ENCODE data around the gene ACBD6. TPM values are rescaled to one million over a fixed set of nuclear protein-coding genes. Genes with fewer than 3 reads are reported as not detected.

The ACBD6 gene
- total RNA-seq, 3 donors from 2014 or later = 42.6 to 50.1 (median 48.8) TPM

- DNase-seq (ENCODE audit: low spot score in 2 of 2) = no peak
- H3K9me3 ChIP-seq = no peaks in the 10 kb centered on the region
- no peak for TF ChIP-seq CTCF (IDR thresholded peaks at IDR 0.05)
- TF ChIP-seq POLR2A (IDR thresholded peaks at IDR 0.05) = no peak
- no peak for TF ChIP-seq POLR2AphosphoS5 (IDR thresholded peaks at IDR 0.05)
These were observed 211.9 kb downstream of the ACBD6 start for GRCh38 chr1:180290265-180291001.

GRCh38 chr1:180288940-180289339 lies 213.4 kb downstream of the ACBD6 start:
- Histone ChIP-seq H3K4me1 (no peaks in the 10 kb centered on the region), H3K4me3 (no peak overlapping the region), H3K27me3 (no peaks in the 10 kb centered on the region), H3K9me3 (no peaks in the 10 kb centered on the region), H3K36me3 (no peaks in the 10 kb centered on the region), H3K27ac (no peak overlapping the region)
- intact Hi-C loops (cut with DNase I; ENCODE audit: low total_unique reads) = no loop called here
- no peak for DNase-seq (ENCODE audit: low spot score in 2 of 2)
- TF ChIP-seq POLR2AphosphoS5 (IDR thresholded peaks at IDR 0.05) (no peak), CTCF (IDR thresholded peaks at IDR 0.05) (no peak), POLR2A (IDR thresholded peaks at IDR 0.05) (no peak)

More at GRCh38 chr1:180290265-180291001, 211.9 kb downstream of the ACBD6 start:
- no peaks in the 10 kb centered on the region for H3K4me1 ChIP-seq
- H3K4me3 ChIP-seq = no peak overlapping the region
- H3K27ac ChIP-seq = no peak overlapping the region
- H3K36me3 ChIP-seq = no peaks in the 10 kb centered on the region
- intact Hi-C loops (cut with DNase I; ENCODE audit: low total_unique reads) = no loop called here
- H3K27me3 ChIP-seq = no peaks in the 10 kb centered on the region

GRCh38 chr1:180287988-180288705 lies 214.2 kb downstream of the ACBD6 start:
- H3K27ac ChIP-seq = no peak overlapping the region
- H3K27me3 ChIP-seq = no peaks in the 10 kb centered on the region
- no peak for DNase-seq (ENCODE audit: low spot score in 2 of 2)
- peak overlapping the region in 1 of 3 donors; percentile 11 for H3K4me3 ChIP-seq
- H3K4me1 ChIP-seq = no peaks in the 10 kb centered on the region
- H3K9me3 ChIP-seq = no peaks in the 10 kb centered on the region
- H3K36me3 ChIP-seq = no peaks in the 10 kb centered on the region
- no peak for TF ChIP-seq POLR2AphosphoS5 (IDR thresholded peaks at IDR 0.05)
- no peak for TF ChIP-seq POLR2A (IDR thresholded peaks at IDR 0.05)
- no peak for TF ChIP-seq CTCF (IDR thresholded peaks at IDR 0.05)
- intact Hi-C loops (cut with DNase I; ENCODE audit: low total_unique reads) = no loop called here

GRCh38 chr1:180286417-180286816 lies 216.0 kb downstream of the ACBD6 start:
- no peaks in the 10 kb centered on the region for H3K9me3 ChIP-seq
- no peaks in the 10 kb centered on the region for H3K27me3 ChIP-seq
- TF ChIP-seq POLR2AphosphoS5 (IDR thresholded peaks at IDR 0.05) (no peak), CTCF (IDR thresholded peaks at IDR 0.05) (no peak), POLR2A (IDR thresholded peaks at IDR 0.05) (no peak)
- no peak overlapping the region for H3K4me3 ChIP-seq
- no peaks in the 10 kb centered on the region for H3K4me1 ChIP-seq
- no peaks in the 10 kb centered on the region for H3K36me3 ChIP-seq
- H3K27ac ChIP-seq = no peak overlapping the region
- no peak for DNase-seq (ENCODE audit: low spot score in 2 of 2)
- intact Hi-C loops (cut with DNase I; ENCODE audit: low total_unique reads) = no loop called here

- no peak for DNase-seq (ENCODE audit: low spot score in 2 of 2)
- intact Hi-C loops (cut with DNase I; ENCODE audit: low total_unique reads) = no loop called here
These were observed 219.3 kb downstream of the ACBD6 start for GRCh38 chr1:180283098-180283497.

More at GRCh38 chr1:180283098-180283497, 219.3 kb downstream of the ACBD6 start:
- H3K27ac ChIP-seq = no peak overlapping the region
- H3K4me3 ChIP-seq = no peak overlapping the region
- H3K4me1 ChIP-seq = no peaks in the 10 kb centered on the region
- TF ChIP-seq POLR2A (IDR thresholded peaks at IDR 0.05) (no peak), POLR2AphosphoS5 (IDR thresholded peaks at IDR 0.05) (no peak), CTCF (IDR thresholded peaks at IDR 0.05) (no peak)
- H3K36me3 ChIP-seq = no peaks in the 10 kb centered on the region
- no peaks in the 10 kb centered on the region for H3K9me3 ChIP-seq
- H3K27me3 ChIP-seq = no peaks in the 10 kb centered on the region

Measured in breast epithelium (tissue), 4 donors.